A549 (cell line): ENCODE data around the gene ZFAND4. TPM values are rescaled to one million over a fixed set of nuclear protein-coding genes. Genes with fewer than 3 reads are reported as not detected.
"Not testable (repeated sequence)": the region's sequence is repeated elsewhere in the genome, so short reads cannot be mapped to it uniquely, and the experiment has no call there.

Source experiments
- ATAC-seq, 2 experiments: fragments of 200-7000 bp in 1 of 2; fragments of >200 bp in 1 of 2; cut with Nextera tagmentation in 1 of 2; cut with Tn5 transposase in 1 of 2; 3 replicates each; pipeline versions ENCODE4 v1.8.0 to v1.9.1; 2018 to 2020; ENCODE audit warnings: mild to moderate bottlenecking in 1 of 2, moderate library complexity in 1 of 2
- CTCF ChIA-PET: fragments of 300-600 bp; sonication (Branson Sonifier 250); formaldehyde crosslinking; extraction: SDS; loops from one replicate; lab custom pipeline; 2021; ENCODE audit warnings: antibody characterized with exemption, inconsistent platforms; lab: Yijun Ruan, JAX
- POLR2A ChIA-PET: fragments of 350-600 bp; formaldehyde crosslinking; extraction: SDS; loops from one replicate; lab custom pipeline; 2021; ENCODE audit warnings: antibody characterized with exemption, inconsistent platforms; lab: Yijun Ruan, JAX
- DNase-seq, 2 experiments: peaks; one replicate each; pipeline versions ENCODE4 v3.0.0 to v3.0.0-alpha.2; 2011 to 2016; ENCODE audit warnings: low read depth in 1 of 2, low spot score in 1 of 2
- FAIRE-seq: peaks from 2 replicates; lab custom pipeline; 2011; peaks lifted over from hg19 to GRCh38; lab: Jason Lieb, UNC
- H3K27ac ChIP-seq, 2 experiments: fragments of >200 bp; sonication (Bioruptor Twin); formaldehyde crosslinking; 3 replicates each; pipeline ENCODE4 v1.5.1; 2016 to 2017
- H3K4me1 ChIP-seq: fragments of >200 bp; sonication (Bioruptor Twin); formaldehyde crosslinking; 3 replicates; pipeline ENCODE4 v1.6.1; 2016
- H3K4me2 ChIP-seq: fragments of >200 bp; sonication (Bioruptor Twin); formaldehyde crosslinking; 3 replicates; pipeline ENCODE4 v1.6.1; 2016
- H3K4me3 ChIP-seq: fragments of >200 bp; sonication (Bioruptor Twin); formaldehyde crosslinking; 3 replicates; pipeline ENCODE4 v1.5.1; 2016
- H3K9me3 ChIP-seq: fragments of >200 bp; sonication (Bioruptor Twin); formaldehyde crosslinking; 3 replicates; pipeline ENCODE4 v1.6.1; 2016
- BHLHE40 ChIP-seq: IDR thresholded peaks from 2 replicates; pipeline ENCODE4 v1.6.1; 2012; ENCODE audit warnings: low read depth, low read length, inconsistent platforms
- CBX2 ChIP-seq: fragments of 200-600 bp; sonication (generic); IDR thresholded peaks from 2 replicates; pipeline ENCODE4 v1.6.1; 2016; ENCODE audit warnings: low read depth, mild to moderate bottlenecking, borderline replicate concordance
- CBX8 ChIP-seq: fragments of 200-600 bp; sonication (generic); IDR thresholded peaks from 2 replicates; pipeline ENCODE4 v1.6.1; 2016
- CEBPB ChIP-seq, 2 experiments: fragments of >200 bp in 1 of 2; sonication (Bioruptor Twin) in 1 of 2; formaldehyde crosslinking in 1 of 2; IDR thresholded peaks; 2 replicates each; pipeline ENCODE4 v1.6.1; 2012 to 2016
- CHD2 ChIP-seq: fragments of 150-350 bp; IDR thresholded peaks from 2 replicates; pipeline ENCODE4 v1.6.1; 2014; ENCODE audit warnings: low read length; ENCODE audit not compliant: partially characterized antibody
- CHD4 ChIP-seq: fragments of 200-600 bp; sonication (generic); IDR thresholded peaks from 2 replicates; pipeline ENCODE4 v1.6.1; 2016; ENCODE audit warnings: antibody characterized with exemption, mild to moderate bottlenecking, borderline replicate concordance
- CTCF ChIP-seq: fragments of >200 bp; sonication (Bioruptor Twin); formaldehyde crosslinking; IDR thresholded peaks from 3 replicates; pipeline ENCODE4 v1.5.1; 2016
- EP300 ChIP-seq, 2 experiments: fragments of >200 bp; sonication (Bioruptor Twin); formaldehyde crosslinking; IDR thresholded peaks; 2 replicates in 1 of 2; 3 replicates in 1 of 2; pipeline ENCODE4 v1.6.1; 2016 to 2017
- ESRRA ChIP-seq: fragments of 150-350 bp; IDR thresholded peaks from 2 replicates; pipeline ENCODE4 v1.6.1; 2014; ENCODE audit warnings: mild to moderate bottlenecking, low read length, borderline replicate concordance
- FOSL2 ChIP-seq, 2 experiments: fragments of 450-650 bp in 1 of 2; fragments of >200 bp in 1 of 2; sonication (Bioruptor Twin) in 1 of 2; formaldehyde crosslinking; IDR thresholded peaks; 2 replicates each; pipeline versions ENCODE4 v1.5.0 to v1.6.1; 2016 to 2020; ENCODE audit warnings: mild to moderate bottlenecking in 1 of 2, moderate library complexity in 1 of 2
- GATA3 ChIP-seq: IDR thresholded peaks from 2 replicates; pipeline ENCODE4 v1.6.1; 2012; ENCODE audit warnings: borderline replicate concordance
- HDAC2 ChIP-seq: fragments of 200-600 bp; sonication (generic); IDR thresholded peaks from 2 replicates; pipeline ENCODE4 v1.6.1; 2016
- HEYL ChIP-seq: fragments of 250-450 bp; sonication (Bioruptor Pico); IDR thresholded peaks from 2 replicates; pipeline ENCODE4 v1.8.0; 2021; ENCODE audit warnings: mild to moderate bottlenecking, moderate library complexity
- HOXA7 ChIP-seq: fragments of 250-450 bp; sonication (Bioruptor Pico); IDR thresholded peaks from 2 replicates; pipeline ENCODE4 v1.5.0; 2020; ENCODE audit warnings: mild to moderate bottlenecking, moderate library complexity
- HOXB5 ChIP-seq: fragments of 250-450 bp; sonication (Bioruptor Pico); IDR thresholded peaks from 2 replicates; pipeline ENCODE4 v1.5.0; 2020; ENCODE audit warnings: mild to moderate bottlenecking, moderate library complexity
- JUN ChIP-seq, 2 experiments: fragments of >200 bp; sonication (Bioruptor Twin); formaldehyde crosslinking; IDR thresholded peaks; 2 replicates in 1 of 2; 3 replicates in 1 of 2; pipeline ENCODE4 v1.6.1; 2016 to 2017
- JUNB ChIP-seq: fragments of >200 bp; sonication (Bioruptor Twin); formaldehyde crosslinking; IDR thresholded peaks from 2 replicates; pipeline ENCODE4 v1.6.1; 2016
- KDM1A ChIP-seq: fragments of 200-600 bp; sonication (generic); IDR thresholded peaks from 2 replicates; pipeline ENCODE4 v1.6.1; 2016; ENCODE audit warnings: low read depth, mild to moderate bottlenecking
- KDM5A ChIP-seq: fragments of 200-600 bp; sonication (generic); IDR thresholded peaks from 2 replicates; pipeline ENCODE4 v1.6.1; 2016; ENCODE audit warnings: antibody characterized with exemption, mild to moderate bottlenecking
- MAX ChIP-seq: IDR thresholded peaks from 2 replicates; pipeline ENCODE4 v1.6.1; 2012
- MAZ ChIP-seq: fragments of 150-350 bp; IDR thresholded peaks from 2 replicates; pipeline ENCODE4 v1.6.1; 2014; ENCODE audit warnings: antibody characterized with exemption, low read depth, low read length, borderline replicate concordance
- PHF8 ChIP-seq: fragments of 200-600 bp; sonication (generic); IDR thresholded peaks from 2 replicates; pipeline ENCODE4 v1.6.1; 2016; ENCODE audit warnings: low read depth, mild to moderate bottlenecking, antibody characterized with exemption, moderate library complexity, borderline replicate concordance
- RAD21 ChIP-seq, 2 experiments: fragments of >200 bp in 1 of 2; sonication (Bioruptor Twin) in 1 of 2; formaldehyde crosslinking in 1 of 2; IDR thresholded peaks in 1 of 2; conservative IDR thresholded peaks in 1 of 2; 2 replicates in 1 of 2; 3 replicates in 1 of 2; pipeline ENCODE4 v1.6.1; 2012 to 2018; ENCODE audit warnings: inconsistent platforms in 1 of 2
- RARB ChIP-seq: fragments of 250-450 bp; sonication (Bioruptor Pico); IDR thresholded peaks from 2 replicates; pipeline ENCODE4 v1.8.0; 2021; ENCODE audit warnings: mild to moderate bottlenecking, moderate library complexity
- RFX5 ChIP-seq: fragments of 450-650 bp; IDR thresholded peaks from 2 replicates; pipeline ENCODE4 v1.7.1; 2014; ENCODE audit warnings: antibody characterized with exemption, mild to moderate bottlenecking, moderate library complexity
- RNF2 ChIP-seq: fragments of 200-600 bp; sonication (generic); IDR thresholded peaks from 2 replicates; pipeline ENCODE4 v1.6.1; 2016; ENCODE audit warnings: low read depth, mild to moderate bottlenecking, antibody characterized with exemption, moderate library complexity, borderline replicate concordance
- SREBF2 ChIP-seq: fragments of 450-650 bp; IDR thresholded peaks from 2 replicates; pipeline ENCODE4 v1.6.1; 2014; ENCODE audit warnings: mild to moderate bottlenecking, moderate library complexity
- TP53 ChIP-seq: fragments of 250-450 bp; sonication (Bioruptor Pico); IDR thresholded peaks from 2 replicates; pipeline ENCODE4 v1.5.0; 2021; ENCODE audit warnings: mild to moderate bottlenecking, moderate library complexity
- USF2 ChIP-seq: fragments of 450-650 bp; IDR thresholded peaks from 2 replicates; pipeline ENCODE4 v1.6.1; 2014; ENCODE audit warnings: antibody characterized with exemption
- ZFP36 ChIP-seq: fragments of 450-650 bp; IDR thresholded peaks from 2 replicates; pipeline ENCODE4 v1.6.1; 2014; ENCODE audit warnings: borderline replicate concordance; ENCODE audit not compliant: partially characterized antibody
- WGBS: methylation state at CpG from one replicate; pipeline ENCODE4 v1.1.6; 2017; ENCODE audit errors: missing lambda C conversion rate; 5-methylcytosine and 5-hydroxymethylcytosine counted together
- polyA plus RNA-seq, 4 experiments: library from polyadenylated mRNA; depleted of rRNA in 3 of 4; stranded (reverse); fragments of >200 nt; fragmentation: RNase III in 1 of 4; extraction: RNeasy Plus Mini Kit Qiagen cat#74134 plus additional on column Dnase treatment in 1 of 4; gene quantifications; 2 replicates in 3 of 4; 3 replicates in 1 of 4; pipeline ENCODE4 v1.2.3, GENCODE V29; 2011 to 2017

The ZFAND4 gene
- polyA plus RNA-seq, 2 of the 4 experiments (the other 2 are of a cell fraction) = 4.5 to 7.4 TPM

- TF ChIP-seq MAX = peak; percentile 89
- TF ChIP-seq MAZ = no peak
- TF ChIP-seq KDM5A = no peak
- no peak for TF ChIP-seq EP300 (IDR thresholded peaks at IDR 0.05)
- peak; percentile 48 to 82; a peak in 4 of 5 replicates for TF ChIP-seq RAD21 (conservative IDR thresholded peaks at IDR 0.05 in 1 of 2, IDR thresholded peaks at IDR 0.05 in 1 of 2)
- TF ChIP-seq CTCF = peak; percentile 62
- TF ChIP-seq JUNB = no peak
- peak; percentile 98 for TF ChIP-seq RFX5
- TF ChIP-seq JUN (IDR thresholded peaks at IDR 0.05) = peak; percentile 36 to 74; a peak in 3 of 5 replicates
- TF ChIP-seq CEBPB (IDR thresholded peaks at IDR 0.05) = no peak; a peak in 2 of 4 replicates
- peak; percentile 65 for TF ChIP-seq PHF8
- TF ChIP-seq CHD2 = no peak
- TF ChIP-seq KDM1A = peak; percentile 36; the same call in 1 of the 2 replicates
- no peak for TF ChIP-seq BHLHE40
- TF ChIP-seq GATA3 = no peak
- TF ChIP-seq ZFP36 = no peak
- TF ChIP-seq ESRRA = no peak
- TF ChIP-seq SREBF2 = no peak
- no peak for TF ChIP-seq CBX8
- no peak for TF ChIP-seq HDAC2
- no peak for TF ChIP-seq FOSL2 (IDR thresholded peaks at IDR 0.05)
- no peak for TF ChIP-seq FOSL2 (CRISPR knock-in tag; IDR thresholded peaks at IDR 0.05)
- TF ChIP-seq RNF2 = no peak
- peak; percentile 73; the same call in 1 of the 2 replicates for TF ChIP-seq HOXB5 (CRISPR knock-in tag)
- no peak for TF ChIP-seq RARB (CRISPR knock-in tag)
- no peak for TF ChIP-seq HEYL (CRISPR knock-in tag)
- TF ChIP-seq USF2 = no peak
- no peak for TF ChIP-seq CHD4
- no peak for TF ChIP-seq HOXA7 (CRISPR knock-in tag)
- no peak for TF ChIP-seq CBX2
- TF ChIP-seq TP53 (CRISPR knock-in tag) = no peak
These were observed at the start of gene ZFAND4 (continued) for GRCh38 chr10:45672181-45673073.

- ATAC-seq, H3K4me3 ChIP-seq, POLR2A ChIA-PET, DNase-seq, H3K4me1 ChIP-seq, CTCF ChIA-PET, FAIRE-seq, H3K4me2 ChIP-seq, H3K9me3 ChIP-seq, H3K27ac ChIP-seq: not testable (repeated sequence)
- 48% methylated on average over 10 of the region's 10 CpGs for WGBS
These were observed 48.9 kb upstream of the ZFAND4 start for GRCh38 chr10:45721503-45721902.

GRCh38 chr10:45717642-45718041 is 45.1 kb upstream of the ZFAND4 start:
- FAIRE-seq, H3K27ac ChIP-seq, H3K4me3 ChIP-seq, DNase-seq, H3K4me2 ChIP-seq, ATAC-seq, H3K9me3 ChIP-seq, H3K4me1 ChIP-seq, CTCF ChIA-PET, POLR2A ChIA-PET: not testable (repeated sequence)
- 33% methylated on average over 1 of the region's 1 CpG for WGBS

GRCh38 chr10:45717053-45717452 is 44.5 kb upstream of the ZFAND4 start:
- H3K4me3 ChIP-seq, POLR2A ChIA-PET, H3K4me1 ChIP-seq, CTCF ChIA-PET, ATAC-seq, FAIRE-seq, H3K4me2 ChIP-seq, H3K27ac ChIP-seq, H3K9me3 ChIP-seq, DNase-seq: not testable (repeated sequence)
- 21% methylated on average over 3 of the region's 3 CpGs for WGBS
